Panc1 (cell line): ENCODE results near the gene ZNF609. TPM values are rescaled to one million over a fixed set of nuclear protein-coding genes. Genes with fewer than 3 reads are reported as not detected.

ENCODE experiments used
- ATAC-seq: fragments of 200-7000 bp; cut with Tn5 transposase; 2 replicates; pipeline ENCODE4 v1.9.1; 2020; ENCODE audit warnings: mild to moderate bottlenecking, moderate library complexity
- BruUV-seq: library from RNA; stranded (reverse); fragments of 400-500 nt; replicated peaks from 2 replicates; lab custom pipeline; 2021; lab: Mats Ljungman, UMichigan
- CTCF ChIA-PET: fragments of 300-600 bp; sonication (Branson Sonifier 250); formaldehyde crosslinking; loops from one replicate; lab custom pipeline; 2022; ENCODE audit warnings: antibody characterized with exemption; lab: Charles Lee
- POLR2A ChIA-PET: fragments of 300-600 bp; sonication (Branson Sonifier 250); formaldehyde crosslinking; loops from one replicate; lab custom pipeline; 2022; ENCODE audit warnings: antibody characterized with exemption; lab: Charles Lee
- DNase-seq: peaks from one replicate; pipeline ENCODE4 v3.0.0-alpha.2; 2010; ENCODE audit warnings: low read depth, low spot score
- H3K27ac ChIP-seq: 2 replicates; pipeline ENCODE4 v1.5.1; 2011; ENCODE audit warnings: mild to moderate bottlenecking, low read length, inconsistent platforms
- H3K27me3 ChIP-seq: fragments of 200-500 bp; sonication (Bioruptor generic); 2 replicates; pipeline ENCODE4 v1.6.0; 2014; ENCODE audit warnings: low read length, inconsistent platforms; ENCODE audit not compliant: control insufficient read depth, insufficient read depth
- H3K36me3 ChIP-seq: fragments of 200-500 bp; sonication (Bioruptor generic); 2 replicates; pipeline ENCODE4 v1.5.1; 2014; ENCODE audit warnings: inconsistent platforms, mild to moderate bottlenecking, low read length, moderate library complexity; ENCODE audit not compliant: control insufficient read depth, insufficient read depth
- H3K4me1 ChIP-seq: 2 replicates; pipeline ENCODE4 v1.5.1; 2011; ENCODE audit warnings: inconsistent platforms, mild to moderate bottlenecking, low read length, moderate library complexity; ENCODE audit not compliant: control insufficient read depth, insufficient read depth
- H3K4me3 ChIP-seq, 2 experiments: 2 replicates each; pipeline ENCODE4 v1.5.1; 2011 to 2012; ENCODE audit warnings: low read depth in 2 of 2, low read length in 2 of 2, mild to moderate bottlenecking in 2 of 2, inconsistent platforms in 1 of 2, moderate library complexity in 1 of 2
- H3K9me3 ChIP-seq: fragments of 200-500 bp; sonication (Bioruptor generic); 2 replicates; pipeline ENCODE4 v1.5.1; 2014; ENCODE audit warnings: low read depth, mild to moderate bottlenecking, inconsistent platforms, low read length, moderate library complexity; ENCODE audit not compliant: control insufficient read depth, insufficient read depth
- POLR2AphosphoS5 ChIP-seq: IDR thresholded peaks from 2 replicates; pipeline ENCODE4 v1.6.1; 2012; ENCODE audit warnings: mild to moderate bottlenecking, low read depth, low read length, moderate library complexity
- SIN3A ChIP-seq: IDR thresholded peaks from 2 replicates; pipeline ENCODE4 v1.6.1; 2012; ENCODE audit warnings: low read depth, mild to moderate bottlenecking, low read length, moderate library complexity, borderline replicate concordance; ENCODE audit not compliant: insufficient read depth
- TCF7L2 ChIP-seq: IDR thresholded peaks from 2 replicates; pipeline ENCODE4 v1.6.1; 2011; ENCODE audit warnings: mild to moderate bottlenecking, low read depth, low read length, inconsistent platforms
- in situ Hi-C: cut with HindIII; loops from 2 replicates; pipeline ENCODE4 v1.10.0; 2016; ENCODE audit warnings: low sequenced_read_pairs, low pct_unique_long_range_greater_than_20kb
- intact Hi-C: fragments of 100-400 bp; cut with micrococcal nuclease; formaldehyde crosslinking; loops from one replicate; pipeline ENCODE4 v1.10.0; 2022; ENCODE audit not compliant: unreplicated experiment
- total RNA-seq: library from RNA; stranded (reverse); gene quantifications from one replicate; pipeline ENCODE4 v1.2.1, GENCODE V29; 2021; ENCODE audit not compliant: unreplicated experiment
- TF ChIP-seq, protein P1 (sequence below), 2 experiments: IDR thresholded peaks; 2 replicates each; pipeline ENCODE4 v1.6.1; 2011 to 2012; ENCODE audit warnings: low read depth in 2 of 2, control low read depth in 1 of 2, low read length in 1 of 2, mild to moderate bottlenecking in 1 of 2, moderate library complexity in 1 of 2; ENCODE audit not compliant: insufficient read depth in 1 of 2
- TF ChIP-seq, protein P2 (sequence below): fragments of 450-650 bp; IDR thresholded peaks from 2 replicates; pipeline ENCODE4 v1.5.1; 2017; ENCODE audit warnings: mild to moderate bottlenecking

Gene ZNF609
- total RNA-seq, 1 experiment from 2014 or later = 47.2 TPM

DNA sequence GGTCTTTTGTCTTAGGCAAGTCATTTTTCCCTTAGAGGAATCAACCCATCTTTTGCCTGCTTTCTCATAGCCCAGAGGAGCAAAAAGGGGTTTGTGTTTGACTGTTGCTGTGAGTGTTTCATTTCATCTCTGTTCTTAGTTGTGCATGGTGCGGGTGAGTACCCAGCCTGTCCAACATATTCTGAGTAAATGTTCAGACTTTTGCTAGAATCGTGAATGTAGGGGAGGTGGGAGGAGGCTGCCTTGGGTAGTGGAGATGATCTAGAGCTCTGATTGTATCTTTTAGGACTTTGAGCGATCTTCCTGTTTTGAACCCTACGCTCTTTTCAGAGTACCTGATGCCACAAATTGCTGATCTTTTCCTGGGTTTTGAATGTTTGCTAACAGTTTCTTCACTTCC, 123.1 kb downstream of the ZNF609 start:
- POLR2A ChIA-PET = no interaction called here

DNA sequence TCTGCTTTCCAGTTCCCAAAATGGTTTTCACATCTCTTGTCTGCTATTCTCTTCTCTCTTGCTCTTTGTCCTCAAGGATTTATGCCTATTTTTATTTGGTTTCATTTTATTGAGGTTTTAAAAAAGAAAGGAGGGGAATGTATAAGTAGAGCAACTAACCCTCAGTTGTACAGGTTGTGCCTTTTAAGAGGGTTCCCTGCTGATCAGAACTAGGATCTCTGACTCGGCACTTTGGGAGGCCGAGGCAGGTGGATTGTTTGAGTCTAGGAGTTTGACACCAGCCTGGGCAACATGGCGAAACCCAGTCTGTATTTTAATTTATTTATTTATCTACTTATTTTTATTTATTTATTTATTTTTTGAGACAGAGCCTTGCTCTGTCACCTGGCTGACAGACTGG, 123.6 kb downstream of the ZNF609 start:
- POLR2A ChIA-PET = no interaction called here

More for the DNA sequence above, 123.1 kb downstream of the ZNF609 start:
- intact Hi-C loops (no loop called here), in situ Hi-C loops (no loop called here)
- no peak overlapping the region for H3K27ac ChIP-seq
- TF ChIP-seq TCF7L2 = no peak
- TF ChIP-seq, protein P1, sequence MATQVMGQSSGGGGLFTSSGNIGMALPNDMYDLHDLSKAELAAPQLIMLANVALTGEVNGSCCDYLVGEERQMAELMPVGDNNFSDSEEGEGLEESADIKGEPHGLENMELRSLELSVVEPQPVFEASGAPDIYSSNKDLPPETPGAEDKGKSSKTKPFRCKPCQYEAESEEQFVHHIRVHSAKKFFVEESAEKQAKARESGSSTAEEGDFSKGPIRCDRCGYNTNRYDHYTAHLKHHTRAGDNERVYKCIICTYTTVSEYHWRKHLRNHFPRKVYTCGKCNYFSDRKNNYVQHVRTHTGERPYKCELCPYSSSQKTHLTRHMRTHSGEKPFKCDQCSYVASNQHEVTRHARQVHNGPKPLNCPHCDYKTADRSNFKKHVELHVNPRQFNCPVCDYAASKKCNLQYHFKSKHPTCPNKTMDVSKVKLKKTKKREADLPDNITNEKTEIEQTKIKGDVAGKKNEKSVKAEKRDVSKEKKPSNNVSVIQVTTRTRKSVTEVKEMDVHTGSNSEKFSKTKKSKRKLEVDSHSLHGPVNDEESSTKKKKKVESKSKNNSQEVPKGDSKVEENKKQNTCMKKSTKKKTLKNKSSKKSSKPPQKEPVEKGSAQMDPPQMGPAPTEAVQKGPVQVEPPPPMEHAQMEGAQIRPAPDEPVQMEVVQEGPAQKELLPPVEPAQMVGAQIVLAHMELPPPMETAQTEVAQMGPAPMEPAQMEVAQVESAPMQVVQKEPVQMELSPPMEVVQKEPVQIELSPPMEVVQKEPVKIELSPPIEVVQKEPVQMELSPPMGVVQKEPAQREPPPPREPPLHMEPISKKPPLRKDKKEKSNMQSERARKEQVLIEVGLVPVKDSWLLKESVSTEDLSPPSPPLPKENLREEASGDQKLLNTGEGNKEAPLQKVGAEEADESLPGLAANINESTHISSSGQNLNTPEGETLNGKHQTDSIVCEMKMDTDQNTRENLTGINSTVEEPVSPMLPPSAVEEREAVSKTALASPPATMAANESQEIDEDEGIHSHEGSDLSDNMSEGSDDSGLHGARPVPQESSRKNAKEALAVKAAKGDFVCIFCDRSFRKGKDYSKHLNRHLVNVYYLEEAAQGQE (IDR thresholded peaks at IDR 0.05; ENCODE audit: insufficient read depth in 1 of 2, low read depth in 2 of 2, low read length in 1 of 2) = no peak
- no peak for TF ChIP-seq POLR2AphosphoS5
- TF ChIP-seq, protein P2, sequence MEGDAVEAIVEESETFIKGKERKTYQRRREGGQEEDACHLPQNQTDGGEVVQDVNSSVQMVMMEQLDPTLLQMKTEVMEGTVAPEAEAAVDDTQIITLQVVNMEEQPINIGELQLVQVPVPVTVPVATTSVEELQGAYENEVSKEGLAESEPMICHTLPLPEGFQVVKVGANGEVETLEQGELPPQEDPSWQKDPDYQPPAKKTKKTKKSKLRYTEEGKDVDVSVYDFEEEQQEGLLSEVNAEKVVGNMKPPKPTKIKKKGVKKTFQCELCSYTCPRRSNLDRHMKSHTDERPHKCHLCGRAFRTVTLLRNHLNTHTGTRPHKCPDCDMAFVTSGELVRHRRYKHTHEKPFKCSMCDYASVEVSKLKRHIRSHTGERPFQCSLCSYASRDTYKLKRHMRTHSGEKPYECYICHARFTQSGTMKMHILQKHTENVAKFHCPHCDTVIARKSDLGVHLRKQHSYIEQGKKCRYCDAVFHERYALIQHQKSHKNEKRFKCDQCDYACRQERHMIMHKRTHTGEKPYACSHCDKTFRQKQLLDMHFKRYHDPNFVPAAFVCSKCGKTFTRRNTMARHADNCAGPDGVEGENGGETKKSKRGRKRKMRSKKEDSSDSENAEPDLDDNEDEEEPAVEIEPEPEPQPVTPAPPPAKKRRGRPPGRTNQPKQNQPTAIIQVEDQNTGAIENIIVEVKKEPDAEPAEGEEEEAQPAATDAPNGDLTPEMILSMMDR = no peak
- TF ChIP-seq SIN3A = no peak
- H3K4me1 ChIP-seq = peaks cover 6% of the 10 kb centered on the region; the same call in 1 of the 2 replicates
- ATAC-seq = no peak
- no peaks in the 10 kb centered on the region for H3K27me3 ChIP-seq
- CTCF ChIA-PET = no interaction called here
- DNase-seq = no peak
- H3K4me3 ChIP-seq = no peak overlapping the region
- BruUV-seq = no TSS peak
- H3K36me3 ChIP-seq = no peaks in the 10 kb centered on the region
- H3K9me3 ChIP-seq = no peaks in the 10 kb centered on the region

More for the DNA sequence above, 123.6 kb downstream of the ZNF609 start:
- intact Hi-C loops = no loop called here
- no peaks in the 10 kb centered on the region for H3K36me3 ChIP-seq
- in situ Hi-C loops = no loop called here
- H3K27ac ChIP-seq = no peak overlapping the region
- BruUV-seq = no TSS peak
- no peak overlapping the region for H3K4me3 ChIP-seq
- H3K27me3 ChIP-seq = no peaks in the 10 kb centered on the region
- TF ChIP-seq, protein P2 = no peak
- TF ChIP-seq, protein P1 (IDR thresholded peaks at IDR 0.05; ENCODE audit: insufficient read depth in 1 of 2, low read depth in 2 of 2, low read length in 1 of 2) = no peak
- TF ChIP-seq TCF7L2 = no peak
- TF ChIP-seq POLR2AphosphoS5 = no peak
- TF ChIP-seq SIN3A = no peak
- H3K9me3 ChIP-seq = no peaks in the 10 kb centered on the region
- CTCF ChIA-PET = no interaction called here
- H3K4me1 ChIP-seq = peaks cover 6% of the 10 kb centered on the region; the same call in 1 of the 2 replicates
- ATAC-seq (no peak), DNase-seq (no peak)
